ENCODE measurements around the gene EGR2. TPM values are rescaled to one million over a fixed set of nuclear protein-coding genes. Genes with fewer than 3 reads are reported as not detected.

Gene EGR2
- total RNA-seq (2014; rRNA removed; shearing (Covaris generic)) = not detected in 2 replicates

DNA sequence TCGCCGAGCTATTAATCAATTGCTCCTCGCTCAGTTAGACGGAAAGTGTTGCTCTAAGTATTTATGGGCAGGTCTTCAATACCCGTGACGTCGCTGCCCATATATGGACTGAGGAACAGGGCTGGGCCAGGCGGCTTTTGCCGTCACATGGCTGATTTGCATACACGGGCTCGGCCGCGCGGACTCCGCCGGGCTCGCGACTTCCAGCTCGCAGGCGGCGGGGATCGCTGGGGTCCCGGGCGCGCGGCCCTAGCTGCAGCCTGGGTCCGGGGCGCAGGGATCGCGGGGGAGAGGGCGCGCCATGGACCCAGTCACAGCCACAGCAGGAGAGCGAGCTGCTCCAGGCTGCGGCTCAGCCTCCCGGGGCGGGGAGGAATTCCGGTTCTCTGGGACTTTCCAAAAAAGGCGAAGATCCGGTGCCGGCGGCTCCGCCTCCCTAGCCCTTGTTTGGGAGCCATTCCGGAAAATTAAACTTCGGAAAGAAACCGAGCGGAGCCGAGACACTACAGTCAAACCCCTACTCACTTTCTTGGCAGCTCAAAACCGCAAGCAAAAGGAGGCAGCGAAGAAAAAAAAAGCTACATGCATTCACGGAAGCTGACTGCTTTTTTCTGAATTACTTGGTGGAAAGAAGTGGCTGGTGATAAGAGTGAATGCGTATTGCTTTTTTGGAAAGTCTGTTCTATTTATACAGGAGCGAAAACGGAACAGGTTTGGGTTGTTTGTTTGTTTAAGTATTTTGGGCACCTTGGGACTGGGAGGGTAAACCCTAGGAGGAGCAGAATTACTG lies at the start of gene EGR2:
Gene EGR2, minus strand, starts transcription at position 36 of the 790 bp plus-strand sequence. CDS start 337 bp downstream, outside the sequence.
- peak; percentile 95 for DNase-seq (ENCODE audit: low spot score)
- in situ Hi-C loops (cut with HindIII; ENCODE audit: low sequenced_read_pairs) = no loop called here

DNA sequence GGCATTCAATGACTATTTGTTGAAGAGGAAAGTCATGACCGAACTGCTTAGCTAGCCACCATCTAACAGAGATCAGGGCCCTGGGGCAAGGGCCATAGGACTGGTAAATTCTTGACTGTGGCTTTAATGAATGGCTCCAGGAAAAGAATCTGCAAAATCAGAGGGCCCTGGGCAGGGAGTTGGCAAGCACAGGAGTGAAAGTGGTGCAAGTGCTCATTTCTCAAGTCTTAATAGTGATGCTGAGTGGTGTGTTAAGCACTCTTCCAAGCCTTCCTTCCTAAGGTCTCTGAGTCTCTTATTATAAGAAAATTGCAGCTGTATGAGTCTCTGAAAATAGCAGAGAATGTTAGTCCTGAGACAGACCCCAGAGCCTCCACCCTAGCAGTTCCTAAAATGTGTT lies 46.3 kb upstream of the EGR2 start:
- in situ Hi-C loops (cut with HindIII; ENCODE audit: low sequenced_read_pairs) = no loop called here
- DNase-seq (ENCODE audit: low spot score) = no peak

DNA sequence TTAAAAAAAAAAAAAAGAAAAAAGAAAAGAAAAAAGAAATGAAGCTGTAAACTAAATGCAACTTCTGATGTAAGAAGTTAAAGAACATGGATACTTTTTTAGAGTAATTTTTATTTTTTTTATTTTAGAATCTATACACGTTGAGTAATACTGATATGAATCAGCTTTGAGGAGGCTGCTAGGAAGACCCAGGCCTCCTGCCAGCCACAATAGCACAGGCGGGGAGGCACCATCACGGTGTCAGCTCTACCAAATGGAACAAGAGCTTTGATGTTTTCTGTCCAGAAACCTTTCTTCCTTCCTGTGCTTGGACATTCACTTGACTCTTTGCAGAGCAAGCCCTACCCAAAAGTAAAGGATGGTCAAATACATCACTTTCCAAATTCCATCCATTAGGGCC lies 45.3 kb upstream of the EGR2 start:
- no peak for DNase-seq (ENCODE audit: low spot score)

DNA sequence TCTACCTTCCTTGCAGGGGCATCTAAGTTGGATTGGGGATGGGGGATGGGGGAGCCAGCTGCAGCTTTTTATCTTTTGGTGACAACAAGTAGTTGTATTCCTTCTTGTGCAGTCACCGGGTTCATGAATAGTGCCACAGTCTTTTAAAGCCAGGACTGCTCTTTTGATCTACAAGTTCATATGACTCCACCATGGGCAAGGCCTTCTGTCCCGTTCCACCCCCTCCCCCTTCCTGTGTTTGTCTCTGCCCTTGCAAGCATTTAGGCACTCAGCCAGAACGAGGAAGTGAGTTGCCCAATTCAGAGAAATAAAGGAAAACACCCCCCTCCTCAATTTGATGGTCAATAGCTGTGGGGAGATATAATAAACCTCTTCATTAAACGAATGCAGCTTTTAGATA lies 44.8 kb upstream of the EGR2 start:
- DNase-seq (ENCODE audit: low spot score) = no peak
- in situ Hi-C loops (cut with HindIII; ENCODE audit: low sequenced_read_pairs) = no loop called here

More for the DNA sequence above, 45.3 kb upstream of the EGR2 start:
- in situ Hi-C loops (cut with HindIII; ENCODE audit: low sequenced_read_pairs) = no loop called here

DNA sequence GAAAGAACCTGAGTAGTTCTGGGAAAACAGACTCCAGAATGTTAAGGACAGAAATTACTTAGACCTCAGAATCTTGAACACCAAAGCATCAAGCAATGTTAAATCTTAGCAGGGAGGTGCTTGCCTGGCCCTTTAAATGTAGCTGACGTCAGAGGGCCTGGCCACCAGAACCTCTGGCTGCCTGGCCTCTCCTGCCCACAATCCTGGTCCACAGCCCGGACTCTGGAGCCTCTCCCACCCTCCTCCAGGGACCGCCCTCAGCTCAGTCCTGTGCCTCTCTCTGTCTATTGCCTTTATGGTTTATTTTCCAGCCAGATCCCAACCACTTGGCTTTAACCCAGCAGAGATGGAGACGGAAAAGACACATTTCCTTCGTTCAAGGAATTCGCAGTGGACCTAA lies 42.2 kb upstream of the EGR2 start:
- in situ Hi-C loops (cut with HindIII; ENCODE audit: low sequenced_read_pairs) = no loop called here
- DNase-seq (ENCODE audit: low spot score) = no peak

DNA sequence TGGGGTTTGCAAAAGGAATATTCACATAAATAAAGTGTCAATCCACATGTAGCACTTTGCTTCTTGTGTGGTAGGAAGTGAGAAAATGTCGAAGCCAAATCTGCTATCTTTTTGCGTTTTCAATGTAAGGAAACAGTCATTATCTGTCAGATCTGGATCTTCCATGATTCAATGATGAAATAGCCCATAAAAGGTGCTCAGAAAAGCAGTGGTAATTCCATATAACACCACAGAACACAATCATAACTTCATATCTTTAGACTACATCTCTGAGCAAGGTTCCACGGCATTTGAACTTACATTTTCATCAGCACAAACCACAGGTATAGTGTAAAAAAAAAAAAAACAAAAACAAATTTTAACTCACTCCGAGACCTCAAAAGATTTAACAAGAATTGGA lies 39.9 kb upstream of the EGR2 start:
- in situ Hi-C loops (cut with HindIII; ENCODE audit: low sequenced_read_pairs) = no loop called here
- no peak for DNase-seq (ENCODE audit: low spot score)

DNA sequence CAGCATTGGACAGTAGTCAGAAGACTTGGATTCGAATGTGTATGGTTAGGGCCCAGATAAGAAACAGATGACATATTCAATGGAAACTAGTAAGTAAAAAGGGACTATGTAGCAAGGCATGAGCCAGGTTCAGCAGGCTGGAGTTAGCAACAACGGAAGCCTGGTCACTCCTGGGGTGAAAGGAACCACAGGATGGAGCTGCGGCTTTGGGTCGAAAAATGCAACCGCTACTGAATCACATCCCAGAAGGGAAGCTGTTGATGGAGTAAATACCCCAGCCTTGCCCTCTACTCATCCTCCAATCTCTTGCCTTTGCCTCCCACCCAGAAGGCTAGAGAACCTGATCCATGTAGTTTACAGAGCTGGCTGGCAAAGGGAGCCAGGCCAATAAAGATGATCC lies 37.5 kb upstream of the EGR2 start:
- DNase-seq (ENCODE audit: low spot score) = no peak
- in situ Hi-C loops (cut with HindIII; ENCODE audit: low sequenced_read_pairs) = no loop called here

DNA sequence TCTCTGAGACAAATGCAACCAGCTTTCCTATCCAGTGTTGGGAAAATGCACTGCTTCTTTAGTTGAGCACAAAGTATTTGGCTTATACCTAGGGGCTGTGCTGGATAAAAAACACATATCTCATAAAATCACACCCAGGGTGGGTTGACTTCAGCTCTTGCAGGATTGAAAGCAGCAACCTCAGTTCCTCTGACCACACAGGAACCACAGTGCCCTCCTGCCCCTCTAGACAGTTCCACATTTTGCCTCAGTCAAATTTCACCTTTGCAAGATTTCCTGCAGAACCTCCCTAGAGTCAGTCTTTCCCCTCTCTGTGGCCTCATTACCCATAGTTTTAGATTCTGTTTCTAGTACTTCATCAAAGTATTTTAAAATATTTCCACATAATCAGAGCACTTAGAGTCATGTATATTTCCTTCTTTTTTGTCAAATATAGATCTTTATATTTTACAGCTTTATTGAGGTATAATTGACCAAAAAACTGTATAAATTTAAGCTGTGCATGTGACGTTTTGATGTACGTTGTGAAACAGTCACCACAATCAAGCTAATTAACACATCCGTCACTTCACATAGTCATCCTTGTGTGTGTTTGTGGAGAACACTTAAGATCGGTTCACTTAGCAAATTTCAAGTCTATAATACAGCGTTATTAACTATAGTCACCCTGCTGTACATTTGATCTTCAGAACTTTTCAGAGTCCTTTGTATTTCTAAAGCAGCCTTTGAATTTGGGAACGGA lies 37.0 kb upstream of the EGR2 start:
- DNase-seq (ENCODE audit: low spot score) = no peak
- in situ Hi-C loops (cut with HindIII; ENCODE audit: low sequenced_read_pairs) = no loop called here

DNA sequence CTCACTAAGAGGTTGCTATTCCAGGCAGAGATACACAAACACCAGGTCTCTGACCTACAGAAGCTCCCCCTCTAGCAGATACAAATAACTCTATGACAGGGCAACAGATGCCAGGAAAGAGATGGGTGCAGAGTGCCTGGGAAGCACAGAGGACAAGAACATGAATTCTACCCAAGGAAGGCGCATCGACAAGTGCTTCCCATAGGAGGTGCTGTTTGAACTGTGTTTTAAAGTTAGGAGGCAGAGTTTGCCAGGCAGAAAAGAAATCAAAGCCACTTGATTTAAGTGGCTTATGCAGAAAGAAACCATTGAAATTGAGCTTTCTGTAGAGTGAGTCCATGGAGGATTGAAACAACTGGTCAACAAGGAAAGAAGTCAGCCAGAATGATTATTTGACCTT lies 35.3 kb upstream of the EGR2 start:
- in situ Hi-C loops (cut with HindIII; ENCODE audit: low sequenced_read_pairs) = no loop called here
- no peak for DNase-seq (ENCODE audit: low spot score)

DNA sequence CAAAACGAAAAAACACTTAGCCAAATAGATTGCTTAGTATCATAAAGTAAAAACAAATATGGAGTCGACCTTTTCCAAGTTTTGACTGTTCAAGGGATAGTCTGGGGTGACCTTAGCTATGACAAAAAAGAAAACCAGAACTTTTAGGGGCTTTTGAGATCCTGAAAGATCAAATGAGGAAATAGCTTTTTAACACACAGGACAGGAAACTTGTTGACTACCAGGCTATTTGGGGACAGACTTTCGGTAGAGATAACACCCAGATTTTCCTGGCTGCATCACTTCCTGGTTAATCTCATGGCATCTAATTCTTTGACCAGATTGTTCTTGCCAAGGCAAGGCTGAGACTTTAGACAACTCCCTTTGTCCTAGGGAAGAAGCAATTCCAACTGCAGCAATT lies 34.5 kb upstream of the EGR2 start:
- DNase-seq (ENCODE audit: low spot score) = no peak
- in situ Hi-C loops (cut with HindIII; ENCODE audit: low sequenced_read_pairs) = no loop called here

DNA sequence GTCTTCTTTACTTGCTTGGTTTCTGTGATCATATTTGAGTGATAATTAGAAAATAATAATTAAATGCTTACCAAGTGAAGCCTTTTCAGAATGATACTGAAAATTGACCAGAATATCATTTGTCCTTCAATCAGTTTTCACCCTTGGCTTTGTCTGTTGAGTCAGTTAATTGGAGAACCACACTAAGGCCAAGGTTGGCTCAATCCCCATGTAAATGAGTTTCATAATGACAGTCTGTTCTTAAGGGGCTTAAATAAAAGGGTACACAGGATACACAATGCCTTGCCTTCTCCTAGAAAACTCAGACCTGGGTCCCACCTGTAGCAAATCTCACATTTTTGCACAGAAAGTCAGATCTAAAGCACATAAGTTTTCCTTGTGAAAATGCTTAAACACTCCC lies 31.3 kb upstream of the EGR2 start:
- DNase-seq (ENCODE audit: low spot score) = no peak
- in situ Hi-C loops (cut with HindIII; ENCODE audit: low sequenced_read_pairs) = no loop called here

DNA sequence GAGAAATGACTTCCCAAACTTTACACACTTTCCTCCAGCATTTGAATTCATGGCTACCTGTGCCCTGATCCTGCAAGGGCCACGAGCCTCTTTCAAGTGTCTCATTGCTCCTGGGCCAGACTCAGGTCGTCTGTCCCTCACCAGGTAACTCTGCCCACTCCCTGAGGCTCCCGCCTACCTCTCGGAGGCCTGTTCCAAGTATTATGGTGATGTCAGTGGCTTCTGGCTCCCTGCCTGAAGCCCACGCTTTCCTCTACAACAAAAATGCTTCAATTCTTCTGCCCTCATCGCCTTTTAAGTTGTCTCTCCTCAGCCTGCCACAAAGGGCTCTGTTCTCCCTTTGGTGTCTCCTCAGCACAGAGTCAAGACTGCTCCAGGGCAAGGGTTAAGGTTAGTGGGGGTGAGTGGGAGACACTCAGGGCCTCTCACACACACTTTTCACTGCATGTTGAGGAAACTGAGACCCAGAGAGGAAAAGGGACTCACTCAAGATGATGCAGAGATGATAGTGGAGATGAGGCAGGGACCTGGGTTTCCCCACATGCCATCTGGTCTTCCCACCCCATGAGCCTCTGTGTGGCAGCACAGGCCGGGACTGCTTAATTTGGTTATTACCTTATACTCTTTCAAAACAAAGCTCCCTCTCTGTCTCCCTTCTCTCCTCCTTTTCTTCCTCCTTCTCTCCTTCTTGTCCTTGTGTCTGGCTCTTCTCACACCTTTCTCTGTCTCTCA lies 28.3 kb upstream of the EGR2 start:
- no peak for DNase-seq (ENCODE audit: low spot score)

DNA sequence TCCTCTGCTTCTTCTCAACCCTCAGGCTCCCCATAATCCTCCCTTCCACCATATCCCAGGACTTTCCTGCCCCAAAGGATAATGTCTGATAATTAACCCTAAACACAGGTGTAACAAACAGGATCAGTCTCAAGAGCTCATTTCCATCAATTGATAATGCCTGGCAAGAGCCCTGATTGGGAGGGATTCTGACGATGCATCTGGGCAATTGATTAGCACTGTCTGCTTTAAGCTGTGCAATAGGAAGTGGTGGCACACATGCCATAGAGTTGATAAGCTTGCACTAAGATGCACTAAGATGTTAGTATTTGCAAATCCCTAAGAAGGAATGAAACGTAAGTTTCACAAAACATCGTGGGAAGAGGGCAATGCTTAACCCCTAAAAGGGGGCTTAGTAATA lies 27.4 kb upstream of the EGR2 start:
- DNase-seq (ENCODE audit: low spot score) = no peak
- in situ Hi-C loops (cut with HindIII; ENCODE audit: low sequenced_read_pairs) = no loop called here

More for the DNA sequence above, 28.3 kb upstream of the EGR2 start:
- in situ Hi-C loops (cut with HindIII; ENCODE audit: low sequenced_read_pairs) = no loop called here

DNA sequence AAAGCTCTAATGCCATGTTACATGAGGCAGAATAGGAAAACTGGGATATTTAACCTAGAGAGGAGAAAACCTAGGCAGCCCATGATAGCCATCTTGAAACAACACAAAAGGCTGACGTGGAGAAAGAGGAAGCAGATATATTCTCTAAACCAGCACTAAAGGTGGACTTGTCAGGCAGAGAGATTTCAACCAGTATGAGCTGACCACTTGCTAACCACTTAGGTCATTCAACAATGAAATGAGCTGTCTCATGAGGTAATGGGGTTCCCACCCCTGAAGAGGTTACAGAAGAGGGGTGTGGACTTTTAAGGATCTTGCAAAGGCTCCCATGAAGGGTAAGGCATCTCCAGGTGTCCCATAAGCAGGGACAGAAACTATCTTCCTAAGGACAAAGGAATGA lies 26.8 kb upstream of the EGR2 start:
- DNase-seq (ENCODE audit: low spot score) = no peak
- in situ Hi-C loops (cut with HindIII; ENCODE audit: low sequenced_read_pairs) = no loop called here

DNA sequence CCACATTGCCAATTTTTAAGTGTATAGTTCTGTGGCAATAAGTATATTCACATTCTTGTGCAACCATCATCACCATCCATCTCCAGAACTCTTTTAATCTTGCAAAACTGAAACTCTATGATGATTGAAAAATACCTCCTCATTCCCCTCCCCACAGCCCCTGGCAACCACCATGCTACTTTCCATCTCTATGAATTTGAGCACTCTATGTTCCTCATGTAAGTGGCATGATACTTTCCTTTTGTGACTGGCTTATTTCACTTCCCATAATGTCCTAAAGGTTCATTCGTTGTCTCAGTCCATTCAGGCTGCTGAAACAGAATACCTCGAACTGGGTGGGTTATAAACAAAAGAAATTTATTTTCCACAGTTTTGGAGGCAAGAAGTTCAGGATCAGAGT lies 23.4 kb upstream of the EGR2 start:
- no peak for DNase-seq (ENCODE audit: low spot score)
- in situ Hi-C loops (cut with HindIII; ENCODE audit: low sequenced_read_pairs) = no loop called here

DNA sequence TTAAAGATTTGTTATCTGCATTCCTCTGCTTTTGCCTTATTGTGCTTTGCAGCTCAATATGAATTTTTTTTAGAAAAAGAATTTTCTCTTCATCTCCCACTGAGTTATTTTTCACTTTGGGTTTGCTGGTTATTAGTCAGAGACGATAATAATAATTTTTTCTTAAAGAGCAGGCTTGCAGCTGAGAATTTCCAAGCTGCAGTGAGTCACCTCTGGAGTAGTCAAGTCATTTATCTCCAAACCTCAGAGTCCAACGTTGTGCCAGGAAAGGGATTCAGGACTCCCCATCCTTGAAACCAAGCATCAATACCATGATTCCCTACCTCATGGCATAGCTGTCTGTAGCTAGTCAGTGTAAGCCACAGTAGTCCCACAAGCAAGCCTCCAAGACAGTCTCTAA lies 15.2 kb upstream of the EGR2 start:
- in situ Hi-C loops (cut with HindIII; ENCODE audit: low sequenced_read_pairs) = no loop called here
- no peak for DNase-seq (ENCODE audit: low spot score)

DNA sequence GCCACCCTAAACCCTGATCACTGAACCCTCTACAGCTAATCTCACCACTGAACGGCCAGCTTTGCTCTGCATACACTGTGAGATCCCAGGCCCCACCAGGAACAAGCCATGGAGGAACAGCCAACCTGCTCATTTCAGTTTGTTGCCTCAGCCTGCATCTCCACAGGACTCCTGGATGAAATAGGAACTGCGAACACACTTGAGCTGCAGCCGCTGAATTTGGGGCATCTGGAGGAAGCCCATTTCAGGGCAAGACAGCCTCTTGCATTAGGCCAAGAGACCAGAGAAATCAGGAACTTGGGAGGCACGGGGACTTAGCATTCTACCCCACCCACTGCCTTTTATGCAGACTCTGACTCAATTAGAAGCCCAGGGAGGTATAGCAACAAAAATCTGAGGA lies 14.5 kb upstream of the EGR2 start:
- no peak for DNase-seq (ENCODE audit: low spot score)
- in situ Hi-C loops (cut with HindIII; ENCODE audit: low sequenced_read_pairs) = no loop called here

DNA sequence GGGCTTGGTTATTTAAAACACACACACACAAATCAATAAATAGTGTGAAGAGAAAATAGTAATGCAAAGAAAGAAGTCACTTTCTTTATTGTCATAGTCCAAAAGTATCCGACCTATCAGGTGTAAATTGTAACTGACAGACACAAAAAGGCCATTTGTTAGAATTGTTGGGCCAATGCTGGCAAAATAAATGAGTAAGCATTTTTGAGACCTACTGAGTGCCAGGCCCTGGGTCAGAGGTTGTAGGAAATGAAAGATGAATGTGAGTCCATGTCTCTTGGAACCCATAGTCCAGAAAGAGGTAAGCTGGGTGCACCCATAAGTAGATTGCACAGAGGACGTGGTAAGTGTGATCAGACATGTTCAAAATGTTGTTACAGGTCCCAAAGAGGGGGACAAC lies 13.5 kb upstream of the EGR2 start:
- in situ Hi-C loops (cut with HindIII; ENCODE audit: low sequenced_read_pairs) = no loop called here
- DNase-seq (ENCODE audit: low spot score) = no peak

DNA sequence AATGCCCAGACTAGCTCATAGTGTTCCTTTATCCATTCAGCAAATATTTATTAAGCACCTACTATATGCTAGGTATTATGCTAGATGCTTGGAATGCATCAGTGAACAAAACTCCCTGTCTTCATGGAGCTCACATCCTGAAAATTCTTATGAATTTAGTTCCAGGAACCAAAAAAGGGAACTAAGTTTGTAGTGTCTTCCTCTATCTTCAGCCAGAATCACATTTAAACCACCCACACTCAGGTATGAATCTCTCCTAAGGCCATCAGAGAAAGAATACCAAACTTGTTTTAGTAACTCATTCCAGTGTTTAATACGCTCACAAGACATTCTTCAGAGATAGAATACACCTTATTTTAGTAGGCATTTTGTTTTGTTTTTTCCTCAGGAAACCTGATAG lies 10.1 kb upstream of the EGR2 start:
- in situ Hi-C loops (cut with HindIII; ENCODE audit: low sequenced_read_pairs) = no loop called here
- DNase-seq (ENCODE audit: low spot score) = no peak

DNA sequence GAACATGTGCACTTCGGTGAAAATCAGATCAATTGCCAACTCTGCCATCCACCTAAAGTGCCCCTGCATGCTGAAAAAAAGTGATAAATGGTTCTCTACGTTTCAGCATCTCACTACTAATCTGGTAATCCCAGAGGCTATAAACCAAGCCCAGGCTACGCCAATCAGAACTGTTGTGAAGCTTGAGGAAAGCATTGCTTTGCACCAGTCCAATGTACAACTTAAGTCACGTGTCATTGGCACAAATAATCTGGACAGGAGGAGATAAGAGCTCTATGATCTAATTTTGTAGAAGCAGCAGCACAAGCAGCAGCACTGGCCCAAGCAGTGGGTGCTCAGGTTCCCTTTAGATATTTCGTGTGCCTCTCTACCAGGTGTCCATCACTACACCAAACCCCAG lies 4.4 kb upstream of the EGR2 start:
- DNase-seq (ENCODE audit: low spot score) = no peak
- in situ Hi-C loops (cut with HindIII; ENCODE audit: low sequenced_read_pairs) = no loop called here
